PC-3 (cell line): ENCODE data around the gene IYD.

Experiments used
- CTCF ChIP-seq: fragments of 300-600 bp; sonication (generic); conservative IDR thresholded peaks from 2 replicates; pipeline ENCODE4 v1.5.1; 2017; ENCODE audit warnings: antibody characterized with exemption, low read depth, mild to moderate bottlenecking, low read length
- EZH2 ChIP-seq: fragments of 300-600 bp; sonication (generic); IDR thresholded peaks from one replicate; pipeline ENCODE4 v1.6.1; 2017; ENCODE audit warnings: antibody characterized with exemption, mild to moderate bottlenecking, low read length; ENCODE audit not compliant: unreplicated experiment

- TF ChIP-seq CTCF, result no peak
- no peak for TF ChIP-seq EZH2
Measured at GRCh38 chr6:150409576-150410066, 40.8 kb downstream of the IYD start.
